SK-N-SH treated with all-trans-retinoic acid at 6 μM for 48 hours (cell line): ENCODE data around the gene RNASE7.

ENCODE experiments used
- ATAC-seq: fragments of 200-7000 bp; cut with Tn5 transposase; 3 replicates; pipeline ENCODE4 v1.9.1; 2020; ENCODE audit warnings: mild to moderate bottlenecking, moderate library complexity
- ARNTL ChIP-seq: fragments of 450-650 bp; formaldehyde crosslinking; IDR thresholded peaks from 2 replicates; pipeline ENCODE4 v1.5.0; 2020; ENCODE audit warnings: low read depth, mild to moderate bottlenecking, moderate library complexity, borderline replicate concordance
- BACH2 ChIP-seq: fragments of 250-450 bp; sonication (Bioruptor Pico); IDR thresholded peaks from 2 replicates; pipeline ENCODE4 v1.9.0; 2021; ENCODE audit warnings: mild to moderate bottlenecking, borderline replicate concordance
- CSDC2 ChIP-seq: fragments of 250-450 bp; sonication (Bioruptor Pico); IDR thresholded peaks from 2 replicates; pipeline ENCODE4 v1.5.0; 2020; ENCODE audit warnings: mild to moderate bottlenecking, moderate library complexity
- ESRRG ChIP-seq: fragments of 250-450 bp; sonication (Bioruptor Pico); IDR thresholded peaks from 2 replicates; pipeline ENCODE4 v1.6.1; 2021; ENCODE audit warnings: mild to moderate bottlenecking
- OSR1 ChIP-seq: fragments of 250-450 bp; sonication (Bioruptor Pico); IDR thresholded peaks from 2 replicates; pipeline ENCODE4 v1.8.0; 2022; ENCODE audit warnings: moderate library complexity, mild to moderate bottlenecking, inconsistent platforms
- TCF4 ChIP-seq: fragments of 250-450 bp; sonication (Bioruptor Pico); IDR thresholded peaks from 2 replicates; pipeline ENCODE4 v1.8.0; 2021; ENCODE audit warnings: mild to moderate bottlenecking, moderate library complexity, borderline replicate concordance
- TOX ChIP-seq: fragments of 250-450 bp; sonication (Bioruptor Pico); IDR thresholded peaks from 2 replicates; pipeline ENCODE4 v1.8.0; 2021; ENCODE audit warnings: mild to moderate bottlenecking, moderate library complexity, borderline replicate concordance
- ZC3H10 ChIP-seq: fragments of 250-450 bp; sonication (Bioruptor Pico); IDR thresholded peaks from 2 replicates; pipeline ENCODE4 v1.5.1; 2021; ENCODE audit warnings: mild to moderate bottlenecking, moderate library complexity
- ZFP3 ChIP-seq: fragments of 250-450 bp; sonication (Bioruptor Pico); IDR thresholded peaks from 2 replicates; pipeline ENCODE4 v1.5.0; 2020; ENCODE audit warnings: mild to moderate bottlenecking, moderate library complexity
- ZFP30 ChIP-seq: fragments of 450-650 bp; formaldehyde crosslinking; IDR thresholded peaks from 2 replicates; pipeline ENCODE4 v1.5.0; 2022; ENCODE audit warnings: mild to moderate bottlenecking, moderate library complexity
- ZNF565 ChIP-seq: fragments of 450-650 bp; formaldehyde crosslinking; conservative IDR thresholded peaks from 2 replicates; pipeline ENCODE4 v1.5.0; 2020; ENCODE audit warnings: low read depth, mild to moderate bottlenecking, moderate library complexity
- ZNF70 ChIP-seq: fragments of 450-650 bp; formaldehyde crosslinking; IDR thresholded peaks from 2 replicates; pipeline ENCODE4 v1.5.0; 2020; ENCODE audit warnings: mild to moderate bottlenecking, moderate library complexity
- ZNF8 ChIP-seq: fragments of 450-650 bp; formaldehyde crosslinking; IDR thresholded peaks from 2 replicates; pipeline ENCODE4 v1.5.0; 2020; ENCODE audit warnings: mild to moderate bottlenecking, moderate library complexity
- TF ChIP-seq, protein P1 (sequence below): fragments of 250-450 bp; sonication (Bioruptor Pico); IDR thresholded peaks from 2 replicates; pipeline ENCODE4 v1.8.0; 2020; ENCODE audit warnings: mild to moderate bottlenecking, moderate library complexity, borderline replicate concordance
- TF ChIP-seq, protein P2 (sequence below): fragments of 250-450 bp; sonication (Bioruptor Pico); IDR thresholded peaks from 2 replicates; pipeline ENCODE4 v1.8.0; 2021; ENCODE audit warnings: low read depth, mild to moderate bottlenecking, moderate library complexity, borderline replicate concordance
- TF ChIP-seq, protein P3 (sequence below): fragments of 250-450 bp; sonication (Bioruptor Pico); IDR thresholded peaks from 2 replicates; pipeline ENCODE4 v1.5.1; 2020; ENCODE audit warnings: low read depth, mild to moderate bottlenecking, moderate library complexity
- TF ChIP-seq, protein P4 (sequence below): fragments of 250-450 bp; sonication (Bioruptor Pico); IDR thresholded peaks from 2 replicates; pipeline ENCODE4 v1.5.1; 2021; ENCODE audit warnings: mild to moderate bottlenecking, moderate library complexity

Gene RNASE7

DNA sequence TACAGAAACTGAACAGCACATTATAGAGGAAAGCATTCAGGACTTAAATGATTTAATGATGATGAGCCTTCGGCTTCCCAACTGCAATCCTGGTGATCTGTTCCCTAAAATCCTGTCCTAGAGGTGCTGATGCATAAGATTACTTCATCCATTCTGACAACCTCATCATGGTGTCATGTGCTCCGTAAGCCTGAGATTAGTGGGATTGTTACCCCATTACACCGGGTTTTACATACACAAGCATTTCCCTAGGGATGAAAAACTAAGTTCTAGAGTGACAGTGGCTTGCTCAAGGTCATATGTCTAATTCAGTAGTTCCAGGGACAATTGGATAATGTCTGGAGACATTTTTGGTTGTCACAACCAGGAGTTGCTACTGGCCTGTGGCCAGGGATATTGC is 5.0 kb upstream of the RNASE7 start:
- no peak for TF ChIP-seq ZFP3 (CRISPR knock-in tag)
- TF ChIP-seq, protein P1, sequence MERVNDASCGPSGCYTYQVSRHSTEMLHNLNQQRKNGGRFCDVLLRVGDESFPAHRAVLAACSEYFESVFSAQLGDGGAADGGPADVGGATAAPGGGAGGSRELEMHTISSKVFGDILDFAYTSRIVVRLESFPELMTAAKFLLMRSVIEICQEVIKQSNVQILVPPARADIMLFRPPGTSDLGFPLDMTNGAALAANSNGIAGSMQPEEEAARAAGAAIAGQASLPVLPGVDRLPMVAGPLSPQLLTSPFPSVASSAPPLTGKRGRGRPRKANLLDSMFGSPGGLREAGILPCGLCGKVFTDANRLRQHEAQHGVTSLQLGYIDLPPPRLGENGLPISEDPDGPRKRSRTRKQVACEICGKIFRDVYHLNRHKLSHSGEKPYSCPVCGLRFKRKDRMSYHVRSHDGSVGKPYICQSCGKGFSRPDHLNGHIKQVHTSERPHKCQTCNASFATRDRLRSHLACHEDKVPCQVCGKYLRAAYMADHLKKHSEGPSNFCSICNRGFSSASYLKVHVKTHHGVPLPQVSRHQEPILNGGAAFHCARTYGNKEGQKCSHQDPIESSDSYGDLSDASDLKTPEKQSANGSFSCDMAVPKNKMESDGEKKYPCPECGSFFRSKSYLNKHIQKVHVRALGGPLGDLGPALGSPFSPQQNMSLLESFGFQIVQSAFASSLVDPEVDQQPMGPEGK (CRISPR knock-in tag), result no peak
- TF ChIP-seq, protein P2, sequence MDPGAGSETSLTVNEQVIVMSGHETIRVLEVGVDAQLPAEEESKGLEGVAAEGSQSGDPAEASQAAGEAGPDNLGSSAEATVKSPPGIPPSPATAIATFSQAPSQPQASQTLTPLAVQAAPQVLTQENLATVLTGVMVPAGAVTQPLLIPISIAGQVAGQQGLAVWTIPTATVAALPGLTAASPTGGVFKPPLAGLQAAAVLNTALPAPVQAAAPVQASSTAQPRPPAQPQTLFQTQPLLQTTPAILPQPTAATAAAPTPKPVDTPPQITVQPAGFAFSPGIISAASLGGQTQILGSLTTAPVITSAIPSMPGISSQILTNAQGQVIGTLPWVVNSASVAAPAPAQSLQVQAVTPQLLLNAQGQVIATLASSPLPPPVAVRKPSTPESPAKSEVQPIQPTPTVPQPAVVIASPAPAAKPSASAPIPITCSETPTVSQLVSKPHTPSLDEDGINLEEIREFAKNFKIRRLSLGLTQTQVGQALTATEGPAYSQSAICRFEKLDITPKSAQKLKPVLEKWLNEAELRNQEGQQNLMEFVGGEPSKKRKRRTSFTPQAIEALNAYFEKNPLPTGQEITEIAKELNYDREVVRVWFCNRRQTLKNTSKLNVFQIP (CRISPR knock-in tag), result no peak
- TF ChIP-seq TCF4, result no peak
- TF ChIP-seq CSDC2 (CRISPR knock-in tag), result no peak
- no peak for TF ChIP-seq ESRRG (CRISPR knock-in tag)
- TF ChIP-seq, protein P3, sequence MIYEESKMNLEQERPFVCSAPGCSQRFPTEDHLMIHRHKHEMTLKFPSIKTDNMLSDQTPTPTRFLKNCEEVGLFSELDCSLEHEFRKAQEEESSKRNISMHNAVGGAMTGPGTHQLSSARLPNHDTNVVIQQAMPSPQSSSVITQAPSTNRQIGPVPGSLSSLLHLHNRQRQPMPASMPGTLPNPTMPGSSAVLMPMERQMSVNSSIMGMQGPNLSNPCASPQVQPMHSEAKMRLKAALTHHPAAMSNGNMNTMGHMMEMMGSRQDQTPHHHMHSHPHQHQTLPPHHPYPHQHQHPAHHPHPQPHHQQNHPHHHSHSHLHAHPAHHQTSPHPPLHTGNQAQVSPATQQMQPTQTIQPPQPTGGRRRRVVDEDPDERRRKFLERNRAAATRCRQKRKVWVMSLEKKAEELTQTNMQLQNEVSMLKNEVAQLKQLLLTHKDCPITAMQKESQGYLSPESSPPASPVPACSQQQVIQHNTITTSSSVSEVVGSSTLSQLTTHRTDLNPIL, result no peak
- no peak for TF ChIP-seq ZNF70
- TF ChIP-seq ARNTL (CRISPR knock-in tag), result no peak
- TF ChIP-seq TOX (CRISPR knock-in tag), result no peak
- TF ChIP-seq ZNF565 (CRISPR knock-in tag), result no peak
- TF ChIP-seq BACH2 (CRISPR knock-in tag), result no peak
- TF ChIP-seq OSR1 (CRISPR knock-in tag), result no peak
- TF ChIP-seq, protein P4, sequence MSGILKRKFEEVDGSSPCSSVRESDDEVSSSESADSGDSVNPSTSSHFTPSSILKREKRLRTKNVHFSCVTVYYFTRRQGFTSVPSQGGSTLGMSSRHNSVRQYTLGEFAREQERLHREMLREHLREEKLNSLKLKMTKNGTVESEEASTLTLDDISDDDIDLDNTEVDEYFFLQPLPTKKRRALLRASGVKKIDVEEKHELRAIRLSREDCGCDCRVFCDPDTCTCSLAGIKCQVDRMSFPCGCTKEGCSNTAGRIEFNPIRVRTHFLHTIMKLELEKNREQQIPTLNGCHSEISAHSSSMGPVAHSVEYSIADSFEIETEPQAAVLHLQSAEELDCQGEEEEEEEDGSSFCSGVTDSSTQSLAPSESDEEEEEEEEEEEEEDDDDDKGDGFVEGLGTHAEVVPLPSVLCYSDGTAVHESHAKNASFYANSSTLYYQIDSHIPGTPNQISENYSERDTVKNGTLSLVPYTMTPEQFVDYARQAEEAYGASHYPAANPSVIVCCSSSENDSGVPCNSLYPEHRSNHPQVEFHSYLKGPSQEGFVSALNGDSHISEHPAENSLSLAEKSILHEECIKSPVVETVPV (CRISPR knock-in tag), result no peak
- no peak for TF ChIP-seq ZC3H10
- no peak for TF ChIP-seq ZFP30
- TF ChIP-seq, all 23 proteins: peak for 0
- ATAC-seq, result no peak

DNA sequence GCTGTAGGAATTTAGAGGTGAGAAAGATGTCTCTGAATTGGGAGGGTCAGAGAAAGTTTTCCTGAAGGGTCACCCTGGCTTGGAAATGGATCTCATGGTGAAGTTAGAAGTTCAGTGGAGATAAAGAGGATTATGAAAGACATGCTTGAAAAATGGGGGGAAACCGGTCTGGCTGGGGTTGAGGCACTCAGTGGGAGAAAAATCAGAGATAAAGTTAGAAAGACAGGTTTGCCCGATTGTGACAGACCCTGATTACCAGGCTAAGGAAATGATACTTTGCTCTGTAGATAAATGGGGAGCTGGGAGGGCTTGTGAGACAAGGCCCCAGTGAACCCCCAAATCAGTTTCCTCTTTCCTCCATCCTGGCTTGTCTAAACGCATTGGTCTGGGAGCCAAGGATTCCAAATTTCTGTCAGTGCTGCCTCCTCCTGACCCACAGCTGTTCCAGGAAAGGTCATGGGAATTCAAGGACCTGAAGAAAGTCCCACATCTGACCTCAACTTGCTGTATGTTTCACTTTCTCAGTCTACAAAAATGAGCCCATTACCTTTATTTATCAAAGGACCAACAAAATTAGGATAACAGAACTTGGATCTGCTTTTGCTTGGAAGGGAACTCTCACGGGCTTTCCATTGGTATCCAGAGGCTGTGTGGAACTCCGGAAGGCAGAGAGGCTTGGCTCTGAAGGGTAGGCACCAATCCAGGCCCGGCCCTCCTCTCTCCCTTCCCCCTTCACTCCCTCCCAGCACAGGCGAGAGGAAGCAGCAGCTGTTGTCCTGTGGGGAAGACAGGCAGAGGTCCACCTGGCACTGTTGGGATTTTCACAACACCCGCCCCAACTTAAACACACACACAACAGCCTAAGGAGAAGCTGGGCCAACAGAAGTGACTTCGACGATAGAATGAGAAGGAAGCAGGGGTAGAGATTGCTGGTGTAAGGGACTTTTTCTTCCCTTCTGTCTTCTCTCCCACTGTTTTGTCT is 3.4 kb upstream of the RNASE7 start:
- TF ChIP-seq, protein P2 (CRISPR knock-in tag), result no peak
- no peak for TF ChIP-seq ZFP3 (CRISPR knock-in tag)
- no peak for TF ChIP-seq OSR1 (CRISPR knock-in tag)
- no peak for TF ChIP-seq ZC3H10
- TF ChIP-seq TOX (CRISPR knock-in tag), result no peak
- TF ChIP-seq ZNF70, result no peak
- TF ChIP-seq ESRRG (CRISPR knock-in tag), result no peak
- TF ChIP-seq, all 23 proteins: peak for 0
- ATAC-seq, result no peak

DNA sequence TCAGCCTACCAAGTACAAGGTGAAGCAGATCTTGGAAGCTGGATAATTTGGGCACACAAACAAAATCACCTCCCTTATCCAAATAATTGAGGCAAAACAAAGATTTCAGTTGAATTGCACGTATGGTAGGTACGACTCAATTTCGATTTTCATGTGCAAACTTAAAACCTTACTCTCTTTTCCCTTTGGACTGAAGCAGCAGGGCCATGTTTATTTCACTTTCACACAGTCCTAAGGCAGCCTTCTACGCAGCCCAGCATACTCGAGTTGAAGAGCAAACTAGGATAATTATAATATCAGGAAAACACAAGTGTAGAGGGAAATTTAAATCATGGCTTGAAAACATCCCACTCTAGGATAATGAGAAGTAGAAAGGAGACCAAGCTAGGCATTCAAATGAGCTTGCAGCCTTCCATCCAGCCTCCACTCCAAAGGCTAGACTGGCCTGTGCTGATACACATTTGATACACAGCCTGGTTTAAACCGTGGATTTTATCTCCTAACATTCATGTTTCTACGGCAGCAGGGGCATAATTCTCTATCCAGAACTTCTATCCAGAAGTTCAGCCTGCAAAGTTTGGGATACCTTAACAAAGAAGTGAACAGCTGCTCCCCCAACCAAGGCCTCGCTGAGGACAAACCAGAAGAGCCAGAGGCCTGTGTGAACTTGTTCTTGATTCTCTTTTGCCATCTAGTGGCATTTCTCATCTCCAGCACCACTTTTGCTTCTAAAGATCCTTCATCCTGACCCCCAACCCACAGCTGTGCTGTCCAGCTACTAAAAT is 2.4 kb upstream of the RNASE7 start:
- TF ChIP-seq ZFP30, result no peak
- TF ChIP-seq, protein P4 (CRISPR knock-in tag), result no peak
- no peak for TF ChIP-seq TOX (CRISPR knock-in tag)
- no peak for TF ChIP-seq ZFP3 (CRISPR knock-in tag)
- TF ChIP-seq, protein P3, result no peak
- TF ChIP-seq, protein P2 (CRISPR knock-in tag), result no peak
- no peak for TF ChIP-seq ZNF8
- no peak for TF ChIP-seq OSR1 (CRISPR knock-in tag)
- no peak for TF ChIP-seq TCF4
- TF ChIP-seq, all 23 proteins: peak for 0
- ATAC-seq, result peak; percentile 90
